T-helper 1 cell treated with Interleukin-12 subunit alpha and Interleukin-12 subunit beta and Interleukin-4 antibody, amounts not matched to agents 30 ng/mL and 1 ng/mL, for 36 hours (primary cell): Measurements from ENCODE around the gene RIC8A. TPM values are rescaled to one million over a fixed set of nuclear protein-coding genes. Genes with fewer than 3 reads are reported as not detected.

Experiments
- intact Hi-C: fragments of 100-400 bp; cut with micrococcal nuclease; formaldehyde crosslinking; loops from one replicate; pipeline ENCODE4 v1.15.1; 2024
- total RNA-seq: library from RNA; stranded (reverse); gene quantifications from 2 replicates; pipeline ENCODE4 v1.2.3, GENCODE V29; 2022

RIC8A gene
- total RNA-seq, 1 donor from 2014 or later: 114 TPM

DNA sequence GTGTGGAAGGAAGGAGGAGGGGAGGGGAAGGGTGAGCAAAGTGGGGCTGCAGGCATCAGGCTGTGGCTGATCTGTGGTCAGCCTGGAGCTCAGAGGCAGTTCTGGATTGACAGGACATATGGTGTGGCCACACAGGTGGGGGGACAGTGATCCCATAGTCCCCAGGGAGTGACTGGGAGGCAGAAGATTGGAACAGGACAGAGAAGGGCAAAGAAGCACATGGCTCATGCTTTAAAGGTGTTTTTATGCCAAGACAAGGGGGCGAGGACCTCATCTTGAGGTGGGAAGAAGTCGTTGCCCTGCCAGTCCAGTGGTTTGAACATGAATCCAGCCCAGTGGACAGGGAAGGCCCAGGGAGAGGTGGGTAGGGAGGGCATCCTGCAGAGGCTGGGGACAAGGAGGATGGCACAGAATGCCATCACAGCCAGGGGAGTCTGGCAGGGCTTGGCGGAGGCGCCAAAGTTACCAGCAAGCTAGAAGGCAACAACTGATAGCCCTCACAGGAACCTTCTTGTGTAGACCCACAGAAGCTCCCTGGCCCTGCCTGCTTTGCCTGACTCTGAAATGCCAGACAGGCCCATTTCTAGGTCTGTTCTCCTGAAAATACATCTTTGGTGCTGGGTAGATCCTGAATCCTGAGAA, 3.4 kb upstream of the RIC8A start:
- intact Hi-C loops: no loop called here

DNA sequence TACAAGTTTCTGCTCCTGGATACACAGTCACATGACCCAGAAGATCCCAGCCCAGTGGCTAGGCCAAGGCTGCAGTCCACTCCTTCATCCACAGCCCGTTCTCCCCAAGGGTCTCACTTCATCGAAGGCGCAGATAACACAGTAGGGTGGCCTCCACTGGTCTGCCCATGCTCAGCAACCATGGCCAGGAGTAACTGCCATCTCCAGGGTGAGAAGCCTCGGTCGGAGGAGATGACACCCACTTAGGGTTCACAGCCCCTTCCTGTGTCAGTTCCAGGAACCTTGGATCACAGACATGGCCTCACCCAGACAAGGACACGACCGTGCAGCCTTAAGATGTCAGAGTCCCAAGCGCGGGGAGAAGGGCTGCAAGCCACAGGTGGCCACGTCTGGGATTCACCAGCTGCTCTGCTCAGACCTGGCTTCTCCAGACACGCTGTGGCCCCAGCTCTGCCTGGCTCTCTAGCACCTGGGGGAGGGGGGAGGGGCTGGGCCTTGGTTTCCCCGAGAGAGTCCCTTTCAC, 2.9 kb upstream of the RIC8A start:
- intact Hi-C loops: loop anchor here (5.0 kb wide), 5 partner anchors 48 to 1648 kb away; partner anchors contain the start of genes LSP1, PGGHG and SLC25A22

DNA sequence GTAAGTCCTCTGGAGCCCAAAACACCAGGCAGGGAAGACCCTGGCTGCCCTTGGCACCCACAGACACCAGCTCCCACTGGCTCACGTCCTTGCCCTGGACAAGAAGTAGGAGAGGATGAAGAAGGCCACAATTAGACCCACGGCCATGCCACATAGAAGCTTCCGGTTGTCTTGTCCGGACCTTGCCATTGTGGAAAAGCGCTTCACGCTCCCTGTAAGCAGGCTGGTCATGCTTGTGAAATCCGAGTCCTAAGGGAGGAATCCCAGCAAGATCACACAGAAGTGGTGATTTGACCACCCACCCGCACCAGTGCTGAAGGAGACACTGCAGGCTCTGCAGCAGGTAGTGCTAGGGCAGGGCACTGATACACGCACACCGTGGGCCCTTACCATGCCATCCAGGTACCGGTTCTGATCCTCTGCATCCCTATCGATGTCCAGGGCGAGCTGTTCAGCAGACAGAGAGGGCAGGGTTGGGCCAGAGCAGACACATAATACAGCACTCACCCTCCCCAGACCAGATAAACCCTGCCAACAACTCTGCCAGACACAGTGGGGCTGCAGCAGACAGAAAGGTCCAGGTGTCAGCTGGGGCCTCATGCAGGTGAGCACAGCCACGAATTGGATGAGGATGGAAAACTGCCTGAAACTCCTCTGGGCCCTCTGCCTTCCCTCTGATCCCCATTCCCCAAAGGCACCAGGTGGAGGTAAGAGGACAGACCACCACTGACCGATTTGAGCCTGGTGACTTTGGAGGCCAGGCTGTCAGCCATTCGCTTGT, 2.1 kb upstream of the RIC8A start:
- intact Hi-C loops: loop anchor here (2.0 to 5.0 kb wide), 6 partner anchors 47 to 1647 kb away; partner anchors contain the start of genes LSP1, PGGHG, SIGIRR and SLC25A22

DNA sequence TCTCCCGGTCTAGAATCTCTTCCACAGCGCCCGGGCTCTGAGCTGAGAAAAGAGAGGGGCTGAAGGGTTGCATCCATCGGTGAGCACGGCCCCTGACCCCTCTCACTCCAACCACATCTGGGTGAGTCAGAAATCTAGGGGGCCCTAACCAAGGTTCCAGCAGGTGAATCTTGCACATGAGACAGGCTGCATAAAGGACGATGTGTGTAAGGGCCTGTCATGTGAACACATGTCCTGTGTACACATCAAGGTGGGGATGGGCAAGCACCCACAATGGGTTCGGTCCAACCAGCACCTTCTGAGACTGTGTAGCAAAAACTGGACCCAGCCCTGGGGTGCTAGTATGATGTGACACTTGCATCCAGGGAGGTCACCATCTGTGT, 1.5 kb upstream of the RIC8A start:
- intact Hi-C loops: loop anchor here (2.0 to 5.0 kb wide), 6 partner anchors 46 to 1646 kb away; partner anchors contain the start of genes LSP1, PGGHG, SIGIRR and SLC25A22

DNA sequence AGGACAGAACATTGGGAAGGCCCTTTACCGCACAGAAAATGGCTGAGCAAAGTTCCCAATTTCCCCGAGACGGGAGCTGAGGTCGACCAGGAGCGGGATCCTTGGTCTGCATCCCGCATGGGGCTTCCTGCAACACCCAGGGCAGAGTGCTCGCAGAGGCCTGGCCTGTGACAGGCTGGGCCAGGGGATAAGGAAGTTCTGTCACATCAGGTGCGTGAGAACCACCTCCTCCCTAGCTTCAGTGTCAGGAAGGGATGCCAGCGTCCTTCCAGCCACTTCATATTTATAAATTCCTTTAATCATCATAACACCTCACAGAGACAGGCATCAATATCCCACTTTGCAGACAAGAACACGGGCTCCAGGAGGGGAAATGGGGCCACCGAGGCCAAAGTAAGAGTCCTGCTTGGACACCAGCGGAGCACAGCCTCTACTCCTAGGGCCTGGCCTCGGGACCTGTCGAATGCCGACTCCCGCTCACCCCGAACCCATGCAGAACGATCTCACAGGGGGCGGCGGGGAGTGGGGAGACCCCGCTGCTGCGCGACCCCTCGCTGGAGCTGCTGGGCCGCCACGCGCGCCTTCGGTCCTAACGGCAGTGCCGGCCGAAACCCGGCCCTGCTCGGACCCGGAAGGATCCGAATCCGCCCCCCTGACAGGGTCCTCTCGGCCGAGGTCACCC, 841 bp upstream of the RIC8A start:
- intact Hi-C loops: loop anchor here (1.0 to 5.0 kb wide), 13 partner anchors 30 to 1646 kb away; partner anchors contain the start of genes LSP1, PGGHG, PSMD13 and PTDSS2

DNA sequence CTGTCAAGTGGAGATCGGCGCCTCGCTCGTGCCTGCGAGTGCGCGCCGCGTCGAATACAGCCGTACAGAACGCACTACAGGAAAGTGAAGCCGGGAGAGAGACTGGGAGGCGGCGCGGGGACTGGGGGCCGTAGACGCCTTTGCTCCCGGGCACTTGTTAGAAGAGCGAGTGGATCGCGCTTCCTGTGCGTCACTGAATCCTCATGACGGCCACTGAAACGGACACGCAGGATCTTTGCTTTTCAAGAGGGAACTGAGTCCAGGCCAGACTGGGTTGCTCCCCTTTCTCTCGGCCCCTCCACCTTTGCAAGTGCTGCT, 314 bp downstream of the RIC8A start:
- intact Hi-C loops: loop anchor here (1.0 to 5.0 kb wide), 13 partner anchors 28 to 1644 kb away; partner anchors contain the start of genes LSP1, PGGHG, PSMD13 and PTDSS2

DNA sequence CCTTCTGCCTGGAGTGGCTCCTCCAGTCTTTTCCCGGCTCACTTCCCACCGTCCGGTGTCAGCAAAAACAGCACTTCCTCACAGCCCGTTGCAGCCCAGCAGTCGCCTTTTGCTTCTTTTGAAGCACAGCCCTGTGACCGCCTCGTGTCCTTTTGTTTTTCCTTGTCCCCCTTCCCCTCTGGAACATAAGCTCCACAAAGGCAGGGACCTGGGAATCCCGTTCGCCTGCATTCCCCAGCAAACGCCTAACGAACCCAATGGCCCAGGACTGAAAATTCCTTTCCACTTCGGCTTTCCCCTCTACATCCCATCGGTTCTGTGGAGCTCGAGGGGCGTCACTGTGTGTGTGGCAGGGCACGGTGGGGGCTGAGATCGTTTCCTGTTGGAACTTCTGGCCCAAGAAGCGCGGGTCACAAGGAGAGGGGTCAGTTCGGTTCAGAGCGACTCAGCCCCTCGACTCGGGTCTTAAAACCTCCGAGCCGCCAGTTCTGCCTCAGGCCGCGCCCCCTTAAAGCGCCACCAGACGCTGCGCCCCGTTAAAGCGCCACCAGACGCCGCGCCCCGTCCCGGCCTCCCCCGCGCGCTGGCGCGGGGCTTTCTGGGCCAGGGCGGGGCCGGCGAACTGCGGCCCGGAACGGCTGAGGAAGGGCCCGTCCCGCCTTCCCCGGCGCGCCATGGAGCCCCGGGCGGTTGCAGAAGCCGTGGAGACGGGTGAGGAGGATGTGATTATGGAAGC, 841 bp downstream of the RIC8A start:
- intact Hi-C loops: loop anchor here (5.0 kb wide), 5 partner anchors 44 to 1644 kb away; partner anchors contain the start of genes LSP1, PGGHG and SLC25A22

DNA sequence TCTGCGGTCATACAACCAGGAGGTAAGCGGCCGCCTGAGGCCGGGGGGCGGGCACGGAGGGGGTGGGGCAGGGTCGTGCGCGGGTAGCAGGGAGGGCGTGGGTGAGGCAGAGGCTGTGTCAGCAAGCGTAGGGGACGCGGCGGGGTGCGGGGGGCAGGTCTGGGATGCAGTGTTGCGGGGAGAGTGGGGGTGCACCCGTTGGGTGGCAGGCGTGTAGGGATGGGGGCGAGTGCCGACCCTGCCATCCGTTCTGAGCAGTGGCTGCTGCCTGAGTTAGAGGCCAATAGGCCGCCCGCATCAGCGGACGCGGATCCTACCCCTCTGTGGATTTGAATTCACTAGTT, 1.4 kb downstream of the RIC8A start:
- intact Hi-C loops: loop anchor here (5.0 kb wide), 5 partner anchors 43 to 1643 kb away; partner anchors contain the start of genes LSP1, PGGHG and SLC25A22

DNA sequence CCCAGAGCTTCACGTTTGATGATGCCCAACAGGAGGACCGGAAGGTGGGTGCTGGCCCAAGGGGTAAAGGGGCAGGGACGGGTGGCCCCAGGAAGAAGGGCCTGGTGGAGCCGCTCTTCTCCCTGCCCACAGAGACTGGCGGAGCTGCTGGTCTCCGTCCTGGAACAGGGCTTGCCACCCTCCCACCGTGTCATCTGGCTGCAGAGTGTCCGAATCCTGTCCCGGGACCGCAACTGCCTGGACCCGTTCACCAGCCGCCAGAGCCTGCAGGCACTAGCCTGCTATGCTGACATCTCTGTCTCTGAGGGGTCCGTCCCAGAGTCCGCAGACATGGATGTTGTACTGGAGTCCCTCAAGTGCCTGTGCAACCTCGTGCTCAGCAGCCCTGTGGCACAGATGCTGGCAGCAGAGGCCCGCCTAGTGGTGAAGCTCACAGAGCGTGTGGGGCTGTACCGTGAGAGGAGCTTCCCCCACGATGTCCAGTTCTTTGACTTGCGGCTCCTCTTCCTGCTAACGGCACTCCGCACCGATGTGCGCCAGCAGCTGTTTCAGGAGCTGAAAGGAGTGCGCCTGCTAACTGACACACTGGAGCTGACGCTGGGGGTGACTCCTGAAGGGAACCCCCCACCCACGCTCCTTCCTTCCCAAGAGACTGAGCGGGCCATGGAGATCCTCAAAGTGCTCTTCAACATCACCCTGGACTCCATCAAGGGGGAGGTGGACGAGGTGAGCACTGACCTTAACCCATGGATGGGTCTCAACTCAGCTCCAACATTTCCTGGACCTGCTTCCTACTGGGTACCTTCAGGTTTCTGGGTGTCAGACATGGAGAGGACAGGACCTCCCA, 2.0 kb downstream of the RIC8A start:
- intact Hi-C loops: loop anchor here (5.0 kb wide), 5 partner anchors 43 to 1643 kb away; partner anchors contain the start of genes LSP1, PGGHG and SLC25A22

DNA sequence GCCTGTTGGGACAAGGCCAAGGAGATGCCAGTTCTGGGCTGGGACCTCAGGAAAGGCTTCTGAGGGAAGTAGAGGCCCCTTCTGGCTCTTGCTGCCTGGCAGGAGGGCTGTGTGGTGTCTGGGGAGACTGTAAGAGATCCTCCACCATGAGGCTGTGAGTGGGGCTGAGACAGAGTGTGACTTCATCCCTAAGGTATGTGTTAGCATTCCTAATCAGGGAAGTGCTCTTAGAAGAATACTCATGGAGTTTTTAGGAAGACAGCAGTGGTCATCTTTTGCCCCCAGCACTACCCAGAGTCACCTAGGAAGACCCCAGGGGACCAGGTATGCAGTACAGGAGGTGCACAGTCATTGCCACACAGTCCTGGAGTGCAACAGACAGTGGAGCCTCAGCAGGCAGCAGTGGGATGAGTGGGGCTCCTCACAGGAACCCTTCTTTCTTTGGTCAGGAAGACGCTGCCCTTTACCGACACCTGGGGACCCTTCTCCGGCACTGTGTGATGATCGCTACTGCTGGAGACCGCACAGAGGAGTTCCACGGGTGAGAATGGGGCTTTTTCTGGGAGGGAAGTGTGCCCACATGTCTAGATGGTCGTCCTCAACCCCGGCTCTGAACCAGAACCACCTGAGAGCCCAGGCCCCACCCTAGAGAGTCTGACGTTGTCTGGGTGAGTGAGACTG, 2.8 kb downstream of the RIC8A start:
- intact Hi-C loops: no loop called here

DNA sequence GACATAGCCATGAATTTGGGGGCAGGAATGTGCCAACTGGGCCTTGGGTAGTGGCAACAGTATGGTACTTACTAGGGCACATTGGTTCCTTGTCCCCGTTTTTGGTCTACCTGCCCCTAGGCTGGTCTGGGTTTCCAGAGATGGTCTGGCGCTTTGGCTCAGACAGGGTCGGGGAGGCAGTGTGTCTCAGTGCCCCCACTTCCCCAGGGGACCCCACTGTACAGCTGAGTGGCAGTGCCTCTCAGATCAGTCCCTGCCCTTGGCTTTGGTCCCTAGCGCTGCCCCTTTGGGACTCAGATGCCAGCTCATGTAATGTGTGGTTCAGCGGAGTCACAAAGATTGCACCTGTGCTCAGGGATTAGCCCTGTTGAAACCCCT, 3.3 kb downstream of the RIC8A start:
- intact Hi-C loops: no loop called here

DNA sequence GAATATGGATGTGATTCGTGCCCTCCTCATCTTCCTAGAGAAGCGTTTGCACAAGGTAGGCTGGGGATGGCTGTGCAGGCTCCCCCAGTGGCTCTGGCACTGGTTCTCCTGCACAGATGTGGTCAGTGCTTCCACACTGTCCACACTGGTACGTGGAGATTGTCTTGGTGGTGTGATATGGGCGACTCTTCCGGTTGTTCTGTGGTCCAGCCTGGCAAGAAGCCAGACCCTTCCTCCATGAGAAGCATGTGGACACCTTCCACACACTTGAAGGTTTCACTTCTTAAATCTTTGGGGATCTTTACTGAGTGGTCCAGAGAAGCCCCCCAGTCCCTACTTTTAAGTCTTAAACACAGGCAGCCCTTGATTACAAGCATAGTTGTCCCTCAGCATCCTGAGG, 3.8 kb downstream of the RIC8A start:
- intact Hi-C loops: no loop called here

DNA sequence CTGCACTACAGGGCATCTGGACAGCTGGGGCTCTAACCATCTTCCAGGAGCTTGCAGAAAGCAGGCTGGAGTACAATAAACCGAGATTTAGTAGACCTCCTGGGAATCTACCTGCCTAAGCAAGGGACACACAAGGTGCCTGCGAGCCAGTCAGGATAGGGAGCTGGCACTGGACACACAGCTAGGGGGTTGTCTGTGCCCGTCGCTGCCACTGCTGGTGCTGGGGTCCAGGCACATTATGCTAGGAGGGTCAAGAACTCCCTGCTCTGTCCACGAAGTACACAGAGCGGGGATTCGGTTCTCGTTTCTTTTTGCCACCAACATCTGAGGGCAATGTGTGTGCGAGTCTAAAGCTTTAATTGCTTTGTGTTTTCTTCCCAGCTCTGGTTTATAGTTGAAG, 4.2 kb downstream of the RIC8A start:
- intact Hi-C loops: no loop called here

DNA sequence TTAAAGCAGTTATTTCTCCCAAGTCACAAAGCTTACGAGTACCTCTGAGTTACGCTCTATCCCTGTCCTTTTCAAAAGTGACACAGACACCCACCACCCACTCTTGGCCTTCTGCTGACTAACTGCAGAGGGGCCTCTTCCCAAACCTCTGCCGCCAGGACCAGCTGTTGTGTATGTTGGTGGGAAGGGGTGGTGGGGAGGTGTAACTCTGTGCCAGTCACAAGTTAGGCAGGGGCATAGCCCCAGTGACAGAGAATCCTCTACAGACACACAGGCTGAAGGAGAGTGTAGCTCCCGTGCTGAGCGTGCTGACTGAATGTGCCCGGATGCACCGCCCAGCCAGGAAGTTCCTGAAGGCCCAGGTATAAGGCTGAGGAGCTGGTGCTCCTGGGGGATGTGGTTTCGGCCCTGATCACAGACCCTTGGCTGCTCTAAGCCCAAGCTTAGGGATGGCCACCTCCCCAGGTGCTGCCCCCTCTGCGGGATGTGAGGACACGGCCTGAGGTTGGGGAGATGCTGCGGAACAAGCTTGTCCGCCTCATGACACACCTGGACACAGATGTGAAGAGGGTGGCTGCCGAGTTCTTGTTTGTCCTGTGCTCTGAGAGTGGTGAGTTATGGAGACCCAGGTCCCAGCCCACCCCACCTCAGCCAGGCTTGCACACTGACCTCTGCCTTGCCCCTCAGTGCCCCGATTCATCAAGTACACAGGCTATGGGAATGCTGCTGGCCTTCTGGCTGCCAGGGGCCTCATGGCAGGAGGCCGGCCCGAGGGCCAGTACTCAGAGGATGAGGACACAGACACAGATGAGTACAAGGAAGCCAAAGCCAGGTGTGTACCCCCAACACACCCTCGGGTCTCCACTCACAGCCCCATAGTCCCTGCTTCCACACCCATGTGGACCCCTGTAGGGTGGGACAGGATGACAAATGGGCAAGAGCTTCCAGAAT, 4.9 kb downstream of the RIC8A start:
- intact Hi-C loops: no loop called here

DNA sequence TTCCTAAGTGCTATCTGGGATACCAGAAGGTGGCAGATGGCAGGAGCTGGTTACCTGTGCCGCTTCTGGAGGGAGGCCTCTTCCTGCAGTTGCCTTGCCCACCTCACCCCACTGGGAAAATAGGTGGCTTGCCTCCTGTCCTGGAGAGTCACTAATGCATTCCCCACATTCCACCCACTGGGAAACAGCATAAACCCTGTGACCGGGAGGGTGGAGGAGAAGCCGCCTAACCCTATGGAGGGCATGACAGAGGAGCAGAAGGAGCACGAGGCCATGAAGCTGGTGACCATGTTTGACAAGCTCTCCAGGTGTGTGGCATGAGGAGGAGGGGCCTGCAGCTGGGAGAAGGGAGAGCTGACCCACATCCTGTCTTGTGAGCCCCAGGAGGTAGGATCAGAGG, 5.6 kb downstream of the RIC8A start:
- intact Hi-C loops: no loop called here

DNA sequence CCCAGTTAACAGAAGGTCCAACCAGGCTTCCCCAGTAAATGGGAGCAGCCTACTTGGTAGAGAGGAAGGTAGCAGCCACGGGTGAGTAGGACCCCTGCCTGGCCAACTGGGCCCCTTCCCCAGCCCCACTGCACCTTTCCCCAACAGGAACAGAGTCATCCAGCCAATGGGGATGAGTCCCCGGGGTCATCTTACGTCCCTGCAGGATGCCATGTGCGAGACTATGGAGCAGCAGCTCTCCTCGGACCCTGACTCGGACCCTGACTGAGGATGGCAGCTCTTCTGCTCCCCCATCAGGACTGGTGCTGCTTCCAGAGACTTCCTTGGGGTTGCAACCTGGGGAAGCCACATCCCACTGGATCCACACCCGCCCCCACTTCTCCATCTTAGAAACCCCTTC, 6.6 kb downstream of the RIC8A start:
- intact Hi-C loops: no loop called here

DNA sequence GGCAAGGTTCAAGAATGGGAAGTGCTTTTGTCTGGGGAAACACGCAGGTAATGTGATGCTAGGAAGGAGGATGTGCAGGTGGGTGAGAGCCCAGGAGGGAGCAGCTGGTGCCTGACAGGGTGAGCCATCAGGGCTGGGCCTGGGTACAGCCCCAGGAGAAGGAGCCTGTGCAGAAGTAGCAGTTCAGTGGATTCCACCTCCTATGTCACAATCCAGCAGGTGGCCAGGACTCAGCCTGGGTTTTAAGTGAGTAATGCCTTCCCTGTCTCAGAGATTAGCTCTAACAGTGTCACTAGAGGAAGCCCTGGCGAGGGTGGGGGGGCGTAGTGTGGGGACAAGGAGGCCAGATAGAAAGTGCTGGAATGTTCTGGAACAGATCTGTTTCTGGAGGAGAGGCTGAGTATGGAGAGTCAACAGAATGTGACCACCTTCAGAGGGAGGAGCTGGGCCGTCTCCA, 8.1 kb downstream of the RIC8A start:
- intact Hi-C loops: no loop called here
